HG03175 (cell line): ENCODE data around the gene C14orf93.
"Not testable (repeated sequence)": the region's sequence is repeated elsewhere in the genome, so short reads cannot be mapped to it uniquely, and the experiment has no call there.

Source experiments
- ATAC-seq: cut with Tn5 transposase; IDR thresholded peaks from one replicate; pipeline ENCODE4 v1.9.1; 2021; ENCODE audit warnings: mild to moderate bottlenecking, moderate library complexity; ENCODE audit not compliant: unreplicated experiment

The C14orf93 gene

GRCh38 chr14:23023022-23023794 is 13.3 kb upstream of the C14orf93 start:
- ATAC-seq: no peak

DNA sequence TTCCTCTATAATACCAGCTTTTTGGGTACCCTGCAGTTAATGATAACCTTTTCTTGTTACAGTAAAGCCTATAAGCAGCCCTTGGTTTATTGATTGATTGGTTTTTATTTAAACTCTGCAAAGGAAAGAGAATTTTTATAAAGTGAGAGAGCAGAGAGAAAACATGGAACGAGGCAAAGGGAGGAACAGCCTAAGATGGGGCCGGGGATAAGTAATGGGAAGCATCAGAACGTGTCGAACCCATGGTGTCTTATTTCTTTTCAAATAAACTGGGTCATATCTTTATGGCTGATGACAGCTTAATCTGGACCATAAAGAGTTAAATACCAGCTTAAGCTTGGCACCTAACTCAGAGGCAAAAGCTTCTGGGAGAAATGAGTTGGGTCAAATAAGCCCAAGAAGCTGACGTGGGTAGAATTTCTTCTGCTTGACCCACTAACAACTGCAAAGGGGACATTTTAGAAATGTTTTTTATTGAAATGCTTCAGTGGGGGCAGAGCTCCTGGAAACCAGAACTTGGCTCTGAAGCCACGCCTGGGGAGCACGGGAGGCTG is 12.0 kb upstream of the C14orf93 start:
- no peak for ATAC-seq

DNA sequence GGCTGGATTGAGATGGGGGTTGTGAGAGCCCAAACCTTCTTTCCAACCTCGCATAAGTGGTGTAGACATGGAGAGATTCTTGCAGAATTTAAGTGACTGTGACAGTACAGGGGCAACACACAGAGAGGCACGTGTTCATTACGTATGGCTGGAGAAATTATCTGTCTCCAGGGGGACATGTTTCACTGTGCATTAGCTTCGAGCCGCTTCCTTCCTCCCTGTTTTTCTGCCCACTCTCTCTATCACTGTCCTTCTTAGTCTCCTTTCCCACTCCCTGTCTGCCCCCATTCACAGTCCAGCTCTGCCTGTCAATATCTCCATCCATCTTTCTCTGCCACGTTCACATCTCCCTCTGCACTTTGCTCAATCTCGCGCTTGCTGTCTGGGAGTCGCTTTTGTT is 11.5 kb upstream of the C14orf93 start:
- no peak for ATAC-seq

- ATAC-seq: no peak
These were observed 10.5 kb upstream of the C14orf93 start for GRCh38 chr14:23020143-23021128.

DNA sequence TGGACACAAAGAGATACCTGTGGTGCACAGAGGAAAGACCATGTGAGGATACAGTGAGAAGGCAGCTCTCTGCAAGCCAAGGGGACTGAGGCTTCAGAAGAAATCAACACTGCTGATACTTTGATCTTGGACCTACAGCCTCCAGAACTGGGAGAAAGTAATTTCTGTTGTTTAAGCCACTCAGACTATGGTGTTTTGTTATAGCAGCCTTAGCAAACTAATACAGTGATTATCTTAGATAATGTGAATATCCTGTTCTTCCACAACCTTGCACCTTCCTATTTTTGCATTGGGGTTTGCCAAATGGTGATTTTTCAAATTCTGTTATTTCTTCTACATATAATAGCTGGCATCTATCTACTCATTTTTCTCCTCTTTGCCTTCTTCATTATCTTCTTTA is 8.2 kb upstream of the C14orf93 start:
- no peak for ATAC-seq

- ATAC-seq: no peak
These were observed 7.1 kb upstream of the C14orf93 start for GRCh38 chr14:23017091-23017490.

DNA sequence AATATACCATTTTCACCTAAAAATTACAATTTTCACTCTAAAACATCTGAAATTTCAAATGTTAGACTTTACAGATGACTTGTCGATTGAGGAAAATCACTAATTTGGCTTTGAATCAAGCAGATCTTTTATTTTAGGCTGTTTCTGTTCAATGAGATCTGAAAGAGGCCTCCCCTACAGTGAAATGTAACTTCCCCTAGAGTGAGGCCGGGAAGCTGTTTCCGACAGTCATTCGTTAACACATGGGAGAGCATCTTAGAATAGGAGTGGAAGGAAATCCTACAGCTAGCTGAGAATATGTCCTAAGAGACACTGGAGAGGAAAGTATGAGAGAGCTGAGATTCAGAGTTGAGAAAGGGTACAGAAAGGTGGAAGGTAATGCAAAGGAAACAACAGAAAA is 5.7 kb upstream of the C14orf93 start:
- ATAC-seq: no peak

DNA sequence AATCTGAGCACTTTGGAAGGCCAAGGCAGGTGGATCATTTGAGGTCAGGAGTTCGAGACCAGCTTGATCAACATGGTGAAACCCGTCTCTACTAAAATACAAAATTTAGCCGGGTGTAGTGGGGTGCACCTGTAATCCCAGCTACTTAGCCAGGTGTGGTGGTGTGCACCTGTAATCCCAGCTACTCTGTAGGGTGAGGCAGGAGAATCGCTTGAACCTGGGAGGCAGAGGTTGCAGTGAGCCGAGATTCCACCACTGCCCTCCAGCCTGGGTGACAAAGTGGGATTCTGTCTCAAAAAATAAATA is 3.8 kb upstream of the C14orf93 start:
- ATAC-seq: not testable (repeated sequence)

- no peak for ATAC-seq
These were observed 3.3 kb upstream of the C14orf93 start for GRCh38 chr14:23013054-23013748.

DNA sequence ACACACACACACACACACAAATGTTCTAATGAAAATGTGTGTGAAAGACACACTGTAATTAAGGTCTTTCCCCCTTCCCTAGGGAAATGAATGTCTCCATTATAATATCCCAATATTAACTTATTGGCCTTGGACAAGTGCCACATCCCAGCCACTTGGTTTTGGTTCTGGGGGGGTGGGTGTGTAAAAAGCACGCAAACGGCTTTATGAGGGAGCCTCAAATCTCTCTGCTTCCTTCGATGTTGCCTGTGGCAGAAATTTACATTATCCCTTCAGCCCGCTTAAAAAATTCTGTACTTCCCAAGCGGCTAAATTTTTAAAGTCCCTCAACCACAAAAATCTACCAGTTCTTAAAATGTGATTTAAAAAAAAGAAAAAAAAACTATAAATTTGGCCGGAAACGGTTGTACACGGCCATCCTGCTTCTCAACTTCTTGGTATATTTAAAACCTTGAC is 432 bp downstream of the C14orf93 start:
- no peak for ATAC-seq

GRCh38 chr14:23008831-23009230 is 1.1 kb downstream of the C14orf93 start:
- no peak for ATAC-seq

GRCh38 chr14:23006544-23007419 is 3.2 kb downstream of the C14orf93 start:
- peak; percentile 94 for ATAC-seq

- ATAC-seq: no peak
These were observed 3.8 kb downstream of the C14orf93 start for GRCh38 chr14:23006188-23006534.

DNA sequence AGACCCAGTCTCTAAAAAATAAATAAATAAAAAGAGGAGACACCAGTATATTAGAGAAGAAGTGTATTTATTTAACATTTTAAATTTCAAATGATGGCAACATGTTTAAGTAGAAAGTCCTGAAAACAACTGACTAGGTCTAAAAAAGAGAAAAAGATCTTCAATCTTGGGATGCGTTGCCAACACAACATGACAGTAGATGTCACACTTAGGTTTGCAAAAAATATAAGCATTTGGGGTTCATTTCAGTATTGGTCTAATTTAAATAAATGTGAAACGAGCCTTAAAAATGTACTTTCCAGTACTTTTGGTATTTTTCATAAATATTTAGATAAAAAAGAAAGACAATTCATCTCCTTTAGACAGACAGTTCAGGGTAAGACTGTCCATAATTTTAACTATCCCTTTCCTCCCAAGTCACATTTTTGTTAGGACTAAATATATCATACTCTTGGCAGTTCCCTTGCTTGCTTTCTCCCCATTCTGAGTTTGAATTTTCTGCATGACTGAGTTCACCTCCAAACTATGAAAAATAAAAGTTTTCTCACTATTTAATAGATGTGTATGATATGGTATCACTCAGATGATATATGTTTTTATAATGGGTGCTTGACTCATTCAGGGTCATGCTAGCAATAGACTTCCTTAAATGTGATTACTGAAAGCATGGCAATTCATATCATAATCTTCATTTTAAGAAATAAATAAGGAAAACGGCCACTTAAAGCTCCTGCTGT is 4.3 kb downstream of the C14orf93 start:
- ATAC-seq: no peak

DNA sequence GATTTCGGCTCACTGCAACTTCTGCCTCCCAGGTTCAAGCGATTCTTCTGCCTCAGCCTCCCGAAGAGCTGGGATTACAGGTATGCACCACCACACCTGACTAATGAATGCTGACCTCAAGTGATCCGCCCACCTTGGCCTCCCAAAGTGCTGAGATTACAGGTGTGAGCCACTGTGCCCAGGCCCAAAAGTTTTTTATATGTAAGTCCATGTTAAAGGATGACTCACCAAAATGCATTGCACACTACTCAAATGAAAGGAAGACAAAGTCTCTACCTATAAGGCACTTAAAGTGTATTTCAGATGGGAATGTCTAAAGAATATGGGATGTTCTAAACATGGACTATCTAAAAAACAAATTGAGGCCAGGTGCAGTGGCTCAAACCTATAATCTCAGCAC is 5.7 kb downstream of the C14orf93 start:
- ATAC-seq: not testable (repeated sequence)

GRCh38 chr14:23002592-23002991 is 7.4 kb downstream of the C14orf93 start:
- ATAC-seq: no peak

- ATAC-seq: no peak
These were observed 9.1 kb downstream of the C14orf93 start for GRCh38 chr14:23000860-23001259.

GRCh38 chr14:22998329-22999012 is 11.5 kb downstream of the C14orf93 start:
- ATAC-seq: no peak
